Osteoblast (primary cell): ENCODE measurements around the gene EFCAB11. TPM values are rescaled to one million over a fixed set of nuclear protein-coding genes. Genes with fewer than 3 reads are reported as not detected.

Experiments
- DNase-seq: peaks from one replicate; pipeline ENCODE4 v3.0.0; 2011; ENCODE audit warnings: low spot score, mixed read lengths; ENCODE audit not compliant: insufficient read length; ENCODE audit errors: missing footprints
- H2AFZ ChIP-seq: 2 replicates; pipeline ENCODE4 v1.6.0; 2011; ENCODE audit warnings: mild to moderate bottlenecking, low read length
- H3K27ac ChIP-seq: 2 replicates; pipeline ENCODE4 v1.5.1; 2011; ENCODE audit warnings: mild to moderate bottlenecking, low read depth, low read length, moderate library complexity
- H3K27me3 ChIP-seq: 2 replicates; pipeline ENCODE4 v1.6.0; 2012; ENCODE audit warnings: mild to moderate bottlenecking, control low read depth, inconsistent platforms, low read length, moderate library complexity; ENCODE audit not compliant: insufficient read depth
- H3K36me3 ChIP-seq: 2 replicates; pipeline ENCODE4 v1.5.1; 2011; ENCODE audit warnings: mild to moderate bottlenecking, low read length, control low read depth, moderate library complexity; ENCODE audit not compliant: insufficient read depth
- H3K4me1 ChIP-seq: 2 replicates; pipeline ENCODE4 v1.5.1; 2011; ENCODE audit warnings: mild to moderate bottlenecking, low read length, control low read depth, moderate library complexity; ENCODE audit not compliant: insufficient read depth
- H3K4me2 ChIP-seq: 2 replicates; pipeline ENCODE4 v1.6.0; 2011; ENCODE audit warnings: mild to moderate bottlenecking, low read length; ENCODE audit not compliant: insufficient read depth
- H3K4me3 ChIP-seq: fragments of 200-600 bp; sonication (generic); 3 replicates; pipeline ENCODE4 v1.5.1; 2012; ENCODE audit warnings: mild to moderate bottlenecking, low read length, inconsistent platforms; ENCODE audit not compliant: insufficient read depth
- H3K79me2 ChIP-seq: 2 replicates; pipeline ENCODE4 v1.6.0; 2012; ENCODE audit warnings: mild to moderate bottlenecking, low read length, control low read depth, inconsistent platforms; ENCODE audit not compliant: insufficient read depth
- H3K9me3 ChIP-seq: 2 replicates; pipeline ENCODE4 v1.5.1; 2011; ENCODE audit warnings: low read depth, low read length, control low read depth
- H4K20me1 ChIP-seq: 2 replicates; pipeline ENCODE4 v1.6.0; 2012; ENCODE audit warnings: mild to moderate bottlenecking, low read length, control low read depth; ENCODE audit not compliant: insufficient read depth
- CTCF ChIP-seq: IDR thresholded peaks from 2 replicates; pipeline ENCODE4 v1.5.1; 2011; ENCODE audit warnings: mild to moderate bottlenecking, low read depth, low read length, moderate library complexity; ENCODE audit errors: extremely low read depth
- total RNA-seq: library from RNA; depleted of rRNA; stranded (reverse); fragments of >200 nt; gene quantifications from 2 replicates; pipeline ENCODE4 v1.2.3, GENCODE V29; 2012

EFCAB11 gene
- total RNA-seq, 1 donor = 6.9 TPM

- Histone ChIP-seq H3K9me3 (peaks cover 2% of the 10 kb centered on the region), H3K4me3 (no peak overlapping the region), H3K79me2 (no peaks in the 10 kb centered on the region), H3K4me1 (no peaks in the 10 kb centered on the region), H3K4me2 (no peak overlapping the region), H3K36me3 (no peaks in the 10 kb centered on the region), H3K27ac (no peak overlapping the region), H4K20me1 (no peaks in the 10 kb centered on the region), H2AFZ (no peak overlapping the region), H3K27me3 (no peaks in the 10 kb centered on the region)
- TF ChIP-seq CTCF = no peak
- DNase-seq = no peak
Observed at GRCh38 chr14:89827265-89827664, 127.3 kb downstream of the EFCAB11 start.

- TF ChIP-seq CTCF = no peak
- H3K79me2 ChIP-seq = no peaks in the 10 kb centered on the region
- no peaks in the 10 kb centered on the region for H3K27me3 ChIP-seq
Observed at GRCh38 chr14:89826596-89826995, 127.9 kb downstream of the EFCAB11 start.

GRCh38 chr14:89823743-89824142 lies 130.8 kb downstream of the EFCAB11 start:
- no peak overlapping the region for H3K4me2 ChIP-seq
- H3K9me3 ChIP-seq = peaks cover 2% of the 10 kb centered on the region
- H4K20me1 ChIP-seq = no peaks in the 10 kb centered on the region
- peaks cover 2% of the 10 kb centered on the region for H3K4me1 ChIP-seq
- no peaks in the 10 kb centered on the region for H3K36me3 ChIP-seq
- TF ChIP-seq CTCF = no peak
- no peak overlapping the region for H3K27ac ChIP-seq
- H3K27me3 ChIP-seq = no peaks in the 10 kb centered on the region
- no peak for DNase-seq
- H2AFZ ChIP-seq = no peak overlapping the region
- no peak overlapping the region for H3K4me3 ChIP-seq
- H3K79me2 ChIP-seq = no peaks in the 10 kb centered on the region

More at GRCh38 chr14:89826596-89826995, 127.9 kb downstream of the EFCAB11 start:
- Histone ChIP-seq H3K4me3 (no peak overlapping the region), H4K20me1 (no peaks in the 10 kb centered on the region), H2AFZ (no peak overlapping the region), H3K9me3 (peaks cover 2% of the 10 kb centered on the region), H3K36me3 (no peaks in the 10 kb centered on the region), H3K4me1 (no peaks in the 10 kb centered on the region), H3K4me2 (no peak overlapping the region), H3K27ac (no peak overlapping the region)
- DNase-seq = no peak

GRCh38 chr14:89814126-89814525 lies 140.4 kb downstream of the EFCAB11 start:
- peak overlapping the region; percentile 32 for H3K4me3 ChIP-seq
- H3K79me2 ChIP-seq = no peaks in the 10 kb centered on the region
- peak overlapping the region; percentile 95 for H3K27ac ChIP-seq
- no peaks in the 10 kb centered on the region for H3K27me3 ChIP-seq
- DNase-seq = no peak
- H3K4me2 ChIP-seq = peak overlapping the region; percentile 69
- H4K20me1 ChIP-seq = no peaks in the 10 kb centered on the region
- H3K36me3 ChIP-seq = no peaks in the 10 kb centered on the region
- no peaks in the 10 kb centered on the region for H3K9me3 ChIP-seq
- TF ChIP-seq CTCF = no peak
- H3K4me1 ChIP-seq = peaks cover 14% of the 10 kb centered on the region
- H2AFZ ChIP-seq = peak overlapping the region; percentile 44
